ENCODE results near the gene POFUT2.

The POFUT2 gene

DNA sequence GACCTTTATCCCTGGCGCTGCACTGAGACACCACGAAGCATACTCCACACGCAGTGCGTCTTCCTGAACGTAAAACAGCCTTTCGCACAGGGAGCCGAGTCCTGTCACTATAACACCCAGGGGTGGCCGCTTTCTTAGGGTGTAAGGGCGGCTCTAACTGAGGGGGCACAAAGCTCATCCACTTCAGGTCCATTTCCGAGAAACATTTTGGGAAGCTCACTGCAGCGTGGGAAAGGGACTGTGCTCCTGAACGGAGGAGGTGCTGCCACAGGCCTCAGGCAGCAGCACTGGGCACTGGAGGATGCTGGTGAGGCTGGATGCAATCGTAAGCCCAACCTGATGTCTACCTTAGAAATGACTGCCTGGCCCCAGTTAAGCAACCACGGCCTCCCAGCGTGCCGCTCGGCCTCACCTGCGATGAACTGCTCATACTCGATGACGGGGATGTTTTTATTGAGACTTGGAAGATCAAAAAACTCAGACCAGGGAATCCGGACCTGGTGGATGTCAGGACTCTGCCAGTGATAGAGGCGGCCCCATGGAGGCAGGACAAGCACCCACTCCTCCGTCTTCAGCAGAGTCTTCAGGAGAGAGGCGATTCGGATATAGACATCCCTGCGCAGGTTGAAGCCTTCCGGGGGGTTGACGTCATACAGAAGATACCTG, 2.3 kb downstream of the POFUT2 start:
- no peak for FAIRE-seq
- TF ChIP-seq POLR2AphosphoS5 (IDR thresholded peaks at IDR 0.05; ENCODE audit: low read depth, low read length) (no peak), POLR2A (IDR thresholded peaks at IDR 0.05; ENCODE audit: low read depth, low read length) (no peak), TAF1 (IDR thresholded peaks at IDR 0.05; ENCODE audit: borderline replicate concordance, low read depth, low read length) (no peak)

DNA sequence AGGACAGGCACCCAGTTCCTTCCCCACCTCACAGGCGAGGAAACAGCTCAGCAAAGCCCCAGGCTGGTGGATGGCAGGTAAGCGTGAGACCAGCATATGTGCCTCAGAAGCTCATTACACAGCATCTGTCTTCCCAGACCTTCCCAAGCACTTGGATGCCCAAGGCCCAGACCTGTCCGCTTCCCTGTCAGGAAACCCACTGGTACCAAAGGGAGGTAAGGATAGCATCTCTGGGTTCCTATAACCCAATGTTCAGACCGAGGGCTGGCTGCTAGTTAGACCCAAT, 3.3 kb downstream of the POFUT2 start:
- FAIRE-seq = no peak

More for the DNA sequence above, 2.3 kb downstream of the POFUT2 start:
- DNase-seq (ENCODE audit: insufficient read length) = no peak

GRCh38 chr21:45283611-45284455, 3.9 kb downstream of the POFUT2 start:
- no peak for DNase-seq (ENCODE audit: insufficient read length)
- no peak for FAIRE-seq
- no peak for TF ChIP-seq TAF1 (IDR thresholded peaks at IDR 0.05; ENCODE audit: borderline replicate concordance, low read depth, low read length)
- TF ChIP-seq POLR2A (IDR thresholded peaks at IDR 0.05; ENCODE audit: low read depth, low read length) = no peak

More for the DNA sequence above, 3.3 kb downstream of the POFUT2 start:
- no peak for DNase-seq (ENCODE audit: insufficient read length)
- TF ChIP-seq POLR2A (IDR thresholded peaks at IDR 0.05; ENCODE audit: low read depth, low read length) (no peak), TAF1 (IDR thresholded peaks at IDR 0.05; ENCODE audit: borderline replicate concordance, low read depth, low read length) (no peak), POLR2AphosphoS5 (IDR thresholded peaks at IDR 0.05; ENCODE audit: low read depth, low read length) (no peak)

GRCh38 chr21:45283035-45283610, 4.6 kb downstream of the POFUT2 start:
- FAIRE-seq = no peak
- no peak for TF ChIP-seq POLR2A (IDR thresholded peaks at IDR 0.05; ENCODE audit: low read depth, low read length)
- no peak for TF ChIP-seq TAF1 (IDR thresholded peaks at IDR 0.05; ENCODE audit: borderline replicate concordance, low read depth, low read length)
- no peak for TF ChIP-seq POLR2AphosphoS5 (IDR thresholded peaks at IDR 0.05; ENCODE audit: low read depth, low read length)
- DNase-seq (ENCODE audit: insufficient read length) = no peak

- DNase-seq (ENCODE audit: insufficient read length) (no peak), FAIRE-seq (no peak)
- TF ChIP-seq POLR2A (IDR thresholded peaks at IDR 0.05; ENCODE audit: low read depth, low read length) = no peak
- no peak for TF ChIP-seq TAF1 (IDR thresholded peaks at IDR 0.05; ENCODE audit: borderline replicate concordance, low read depth, low read length)
- TF ChIP-seq POLR2AphosphoS5 (IDR thresholded peaks at IDR 0.05; ENCODE audit: low read depth, low read length) = no peak
Measured at GRCh38 chr21:45282283-45283034, 5.2 kb downstream of the POFUT2 start.

DNA sequence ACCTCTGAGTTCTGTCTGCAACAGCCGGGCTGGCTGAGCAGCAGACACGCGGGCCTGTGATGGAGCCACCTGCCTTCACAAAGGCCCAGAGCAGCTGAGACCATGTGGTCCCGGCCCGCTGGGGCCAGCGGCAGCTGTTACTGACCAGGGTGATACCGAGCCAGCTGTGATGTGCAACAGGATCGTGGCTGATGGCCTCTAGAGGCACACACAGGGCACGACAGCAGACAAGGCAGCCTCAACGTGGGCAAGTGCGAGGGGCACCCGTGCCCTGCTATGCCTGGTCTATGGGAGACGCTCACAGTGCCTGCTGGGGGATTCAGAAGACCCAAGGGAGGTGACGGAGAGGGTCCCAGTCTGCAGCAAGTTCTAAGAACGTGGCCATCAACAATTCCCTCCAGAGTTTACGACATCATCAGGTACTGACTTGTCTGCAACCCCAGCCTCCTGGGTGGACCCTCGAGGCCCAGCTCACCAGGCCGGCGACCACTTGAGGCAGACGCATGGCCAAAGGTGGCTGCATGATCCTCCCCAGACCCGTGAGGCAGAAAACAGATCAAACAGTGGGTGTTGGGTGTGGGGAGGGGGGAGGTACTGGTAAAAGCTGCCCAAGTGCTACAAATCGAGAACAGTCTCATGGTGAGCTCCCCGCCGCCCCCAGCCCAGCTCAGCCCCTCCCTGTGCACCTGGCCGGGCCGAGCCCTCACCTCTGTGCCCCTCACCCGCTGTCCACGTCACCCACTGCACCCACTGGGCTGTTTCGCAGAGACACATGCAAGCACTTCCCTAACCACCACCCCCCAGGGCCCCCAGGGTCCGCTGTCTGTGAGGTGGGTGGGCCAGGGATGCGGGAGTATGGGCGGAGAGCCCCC, 6.0 kb downstream of the POFUT2 start:
- no peak for TF ChIP-seq TAF1 (IDR thresholded peaks at IDR 0.05; ENCODE audit: borderline replicate concordance, low read depth, low read length)
- no peak for TF ChIP-seq POLR2A (IDR thresholded peaks at IDR 0.05; ENCODE audit: low read depth, low read length)
- DNase-seq (ENCODE audit: insufficient read length) (no peak), FAIRE-seq (no peak)

GRCh38 chr21:45280969-45281368, 6.7 kb downstream of the POFUT2 start:
- no peak for TF ChIP-seq TAF1 (IDR thresholded peaks at IDR 0.05; ENCODE audit: borderline replicate concordance, low read depth, low read length)
- TF ChIP-seq POLR2A (IDR thresholded peaks at IDR 0.05; ENCODE audit: low read depth, low read length) = no peak
- no peak for TF ChIP-seq POLR2AphosphoS5 (IDR thresholded peaks at IDR 0.05; ENCODE audit: low read depth, low read length)
- FAIRE-seq (no peak), DNase-seq (ENCODE audit: insufficient read length) (no peak)

DNA sequence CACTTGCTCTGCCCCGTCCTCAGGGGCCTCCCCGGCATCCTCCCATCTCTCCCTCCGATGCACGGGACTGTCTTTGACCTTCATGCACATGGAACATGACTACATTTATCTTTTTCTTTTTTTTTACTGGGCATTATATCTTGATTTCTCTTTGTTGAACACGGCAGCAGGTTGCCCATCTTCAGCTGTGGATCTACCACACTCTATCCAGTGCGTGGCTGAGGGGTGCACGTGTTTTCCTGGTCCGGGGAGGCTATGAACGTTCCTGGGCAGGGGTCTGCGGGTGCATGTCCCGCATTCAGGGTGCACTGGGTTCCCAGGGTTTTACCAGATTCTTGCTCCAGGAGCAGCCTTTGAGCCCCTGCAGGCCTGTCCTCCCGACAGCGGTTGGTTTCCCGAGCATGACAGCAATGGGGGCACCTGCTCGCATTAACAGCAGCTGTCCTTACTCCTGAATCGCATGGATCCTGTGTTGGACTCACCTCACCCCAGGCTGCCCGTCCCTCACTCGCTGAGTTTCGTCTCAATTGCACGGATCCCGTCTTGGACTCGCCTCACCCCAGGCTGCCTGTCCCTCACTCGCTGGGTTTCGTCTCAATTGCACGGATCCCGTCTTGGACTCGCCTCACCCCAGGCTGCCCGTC, 7.4 kb downstream of the POFUT2 start:
- no peak for DNase-seq (ENCODE audit: insufficient read length)
- FAIRE-seq = no peak
- TF ChIP-seq TAF1 (IDR thresholded peaks at IDR 0.05; ENCODE audit: borderline replicate concordance, low read depth, low read length) (no peak), POLR2AphosphoS5 (IDR thresholded peaks at IDR 0.05; ENCODE audit: low read depth, low read length) (no peak), POLR2A (IDR thresholded peaks at IDR 0.05; ENCODE audit: low read depth, low read length) (no peak)

GRCh38 chr21:45279446-45280177, 8.1 kb downstream of the POFUT2 start:
- TF ChIP-seq POLR2AphosphoS5 (IDR thresholded peaks at IDR 0.05; ENCODE audit: low read depth, low read length) = no peak
- no peak for TF ChIP-seq POLR2A (IDR thresholded peaks at IDR 0.05; ENCODE audit: low read depth, low read length)
- no peak for TF ChIP-seq TAF1 (IDR thresholded peaks at IDR 0.05; ENCODE audit: borderline replicate concordance, low read depth, low read length)
- no peak for FAIRE-seq
- no peak for DNase-seq (ENCODE audit: insufficient read length)
